Suprapubic skin (tissue), 3 donors: ENCODE results near the gene NAT14.

ENCODE experiments used
- POLR2A ChIP-seq, 2 donors: fragments of 450-650 bp; IDR thresholded peaks; one replicate each; pipeline ENCODE4 v1.6.1; 2017; ENCODE audit warnings: antibody characterized with exemption in 2 of 2, mild to moderate bottlenecking in 2 of 2, moderate library complexity in 2 of 2
- TF ChIP-seq, protein P1 (sequence below), 2 donors: fragments of 200-600 bp in 1 of 2; fragments of 450-650 bp in 1 of 2; sonication (generic) in 1 of 2; IDR thresholded peaks; one replicate each; pipeline ENCODE4 v1.5.1; 2016 to 2019; ENCODE audit warnings: antibody characterized with exemption in 2 of 2, mild to moderate bottlenecking in 1 of 2, moderate library complexity in 1 of 2

DNA sequence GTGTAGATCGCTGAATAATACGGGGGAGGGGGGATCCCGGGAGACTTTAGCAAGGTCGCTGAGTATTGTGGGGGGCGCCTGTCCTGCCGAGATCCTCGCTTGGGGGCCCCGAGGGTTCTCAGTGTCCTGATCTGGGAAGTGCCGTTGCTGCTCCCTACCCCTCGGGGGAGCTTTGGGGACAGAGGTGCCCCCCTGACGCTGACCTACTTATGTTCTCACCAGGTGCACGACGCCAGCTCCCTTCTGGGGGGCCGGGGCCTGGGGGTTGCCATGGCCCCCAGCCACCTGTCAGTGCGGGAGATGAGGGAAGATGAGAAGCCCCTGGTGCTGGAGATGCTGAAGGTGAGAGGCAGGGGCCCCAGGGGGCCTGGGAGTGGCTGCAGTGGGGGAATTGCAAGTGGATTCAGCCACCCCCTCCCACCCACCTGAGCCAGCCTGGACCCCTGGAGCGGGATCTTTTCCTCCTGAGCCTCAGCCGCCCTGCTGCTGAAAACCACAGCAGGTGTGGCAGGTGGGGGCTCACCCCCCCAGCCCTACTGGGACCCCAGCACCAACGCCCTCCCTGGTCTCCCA is 537 bp downstream of the NAT14 start:
- TF ChIP-seq, protein P1, sequence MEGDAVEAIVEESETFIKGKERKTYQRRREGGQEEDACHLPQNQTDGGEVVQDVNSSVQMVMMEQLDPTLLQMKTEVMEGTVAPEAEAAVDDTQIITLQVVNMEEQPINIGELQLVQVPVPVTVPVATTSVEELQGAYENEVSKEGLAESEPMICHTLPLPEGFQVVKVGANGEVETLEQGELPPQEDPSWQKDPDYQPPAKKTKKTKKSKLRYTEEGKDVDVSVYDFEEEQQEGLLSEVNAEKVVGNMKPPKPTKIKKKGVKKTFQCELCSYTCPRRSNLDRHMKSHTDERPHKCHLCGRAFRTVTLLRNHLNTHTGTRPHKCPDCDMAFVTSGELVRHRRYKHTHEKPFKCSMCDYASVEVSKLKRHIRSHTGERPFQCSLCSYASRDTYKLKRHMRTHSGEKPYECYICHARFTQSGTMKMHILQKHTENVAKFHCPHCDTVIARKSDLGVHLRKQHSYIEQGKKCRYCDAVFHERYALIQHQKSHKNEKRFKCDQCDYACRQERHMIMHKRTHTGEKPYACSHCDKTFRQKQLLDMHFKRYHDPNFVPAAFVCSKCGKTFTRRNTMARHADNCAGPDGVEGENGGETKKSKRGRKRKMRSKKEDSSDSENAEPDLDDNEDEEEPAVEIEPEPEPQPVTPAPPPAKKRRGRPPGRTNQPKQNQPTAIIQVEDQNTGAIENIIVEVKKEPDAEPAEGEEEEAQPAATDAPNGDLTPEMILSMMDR (IDR thresholded peaks at IDR 0.05) = no peak
- no peak for TF ChIP-seq POLR2A (IDR thresholded peaks at IDR 0.05)
